C1 segment of cervical spinal cord (tissue), 14 donors: ENCODE measurements around the gene CMTR1.
"Not testable (repeated sequence)": the region's sequence is repeated elsewhere in the genome, so short reads cannot be mapped to it uniquely, and the experiment has no call there.

Experiments
- DNase-seq, 14 donors: peaks; one replicate each; lab custom pipeline; 2025; lab: John Stamatoyannopoulos, UW

The CMTR1 gene

DNA sequence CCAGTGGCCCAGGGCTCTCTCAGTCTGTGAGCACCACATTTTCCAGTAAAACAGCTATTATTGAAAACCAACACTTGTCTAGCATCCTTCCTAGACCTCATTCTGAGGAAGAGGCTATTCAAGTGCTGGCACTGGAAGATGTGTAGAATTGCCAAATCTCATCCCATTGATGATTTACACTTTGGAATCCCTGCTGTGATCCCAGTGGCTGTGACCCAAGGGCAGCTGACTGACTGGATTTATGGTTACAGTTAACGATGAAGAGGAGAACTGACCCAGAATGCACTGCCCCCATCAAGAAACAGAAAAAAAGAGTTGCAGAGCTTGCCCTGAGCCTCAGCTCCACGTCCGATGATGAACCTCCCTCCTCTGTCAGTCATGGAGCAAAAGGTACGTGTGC lies 2.4 kb downstream of the CMTR1 start:
- DNase-seq: no peak

DNA sequence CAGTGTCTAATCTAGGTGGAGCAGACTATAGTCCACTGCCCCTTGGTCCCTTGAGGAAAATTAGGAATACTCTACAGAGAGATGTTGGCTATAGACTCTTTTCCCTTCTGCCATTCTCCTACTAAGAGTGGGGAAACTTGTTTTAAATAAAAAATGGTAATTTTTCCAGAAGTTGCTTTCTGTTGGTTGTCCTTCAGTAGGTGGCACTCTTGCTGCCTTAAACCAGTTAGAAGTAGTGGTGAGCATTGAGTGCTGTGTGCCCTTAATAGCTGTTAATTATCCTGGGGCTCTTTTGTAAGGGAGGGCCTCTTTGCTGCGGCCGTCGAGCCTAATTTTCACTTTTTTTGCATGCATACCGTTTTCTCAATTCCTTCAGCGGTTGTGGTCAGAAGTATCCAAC lies 2.8 kb downstream of the CMTR1 start:
- DNase-seq: no peak

DNA sequence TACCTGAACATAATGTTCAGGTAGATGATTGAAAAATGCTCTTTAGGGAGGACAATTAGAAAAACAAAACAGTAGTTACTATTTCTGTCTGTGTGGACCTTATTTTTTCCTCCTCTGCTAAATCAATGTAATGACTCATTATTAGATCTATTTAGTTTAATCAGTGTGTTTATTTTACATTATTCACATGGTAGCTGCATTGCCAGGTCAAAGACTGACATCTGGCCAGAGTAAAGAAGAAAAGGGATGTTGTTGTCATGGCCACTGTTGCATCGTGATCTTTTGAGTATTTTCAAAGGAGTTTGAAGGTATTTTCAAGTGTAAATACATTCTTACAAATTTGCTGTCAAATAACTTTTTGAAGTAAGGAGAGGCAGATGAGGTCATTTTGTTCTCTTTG lies 5.9 kb downstream of the CMTR1 start:
- no peak for DNase-seq

DNA sequence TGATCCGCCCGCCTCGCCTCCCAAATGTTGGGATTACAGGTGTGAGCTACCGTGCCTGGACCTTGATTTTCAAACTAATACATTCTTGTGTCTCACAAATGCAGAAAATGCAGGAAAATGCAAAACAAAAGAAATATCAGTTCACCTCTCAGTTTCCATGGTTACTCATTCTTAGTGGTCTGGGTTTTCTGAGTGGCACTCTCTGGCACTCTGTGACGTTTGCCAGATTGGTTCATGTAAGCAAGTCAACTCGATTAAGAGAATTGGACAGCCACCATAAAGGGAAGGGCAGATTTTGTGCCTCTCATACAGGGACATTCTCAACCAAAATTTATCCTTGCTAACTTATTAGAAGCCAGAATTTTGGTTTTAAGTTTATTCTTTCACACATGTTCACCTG lies 8.6 kb downstream of the CMTR1 start:
- DNase-seq: no peak

DNA sequence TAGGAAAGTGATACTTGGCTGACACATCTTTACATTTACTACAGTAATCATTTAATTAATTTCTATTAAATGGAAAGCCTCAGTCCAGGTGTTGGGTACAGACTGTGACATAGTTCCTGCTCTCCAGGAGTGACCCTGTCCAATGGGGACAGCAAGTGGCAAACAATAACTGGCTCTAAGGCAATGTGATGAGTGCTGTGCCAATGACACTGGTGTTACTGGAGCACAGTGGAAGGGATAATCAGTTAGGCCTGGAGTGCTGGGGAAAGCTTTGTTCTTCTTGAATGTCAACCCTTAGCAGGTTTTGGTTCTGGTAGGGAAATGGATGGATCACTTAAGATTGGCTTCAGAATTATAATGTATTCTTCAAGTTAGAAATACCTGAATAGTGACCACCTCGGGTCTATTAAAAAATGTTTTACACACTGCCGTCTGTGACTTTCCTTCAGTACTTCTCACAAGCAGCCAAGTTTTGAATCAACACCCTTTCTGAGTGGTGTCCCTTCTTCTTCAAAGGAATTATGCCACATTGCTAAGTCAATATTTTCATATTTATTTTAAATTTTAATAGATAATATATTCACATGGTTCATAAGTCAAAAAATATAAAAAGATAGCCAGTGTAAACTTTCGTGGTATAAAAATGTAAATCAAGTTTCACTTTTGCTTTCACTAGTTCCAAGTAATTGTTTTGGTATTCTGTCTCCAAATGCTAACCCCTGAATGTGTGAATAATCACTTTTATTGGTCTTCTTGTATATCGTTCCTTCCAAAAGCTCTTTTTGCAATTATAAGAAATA lies 9.6 kb downstream of the CMTR1 start:
- no peak for DNase-seq

DNA sequence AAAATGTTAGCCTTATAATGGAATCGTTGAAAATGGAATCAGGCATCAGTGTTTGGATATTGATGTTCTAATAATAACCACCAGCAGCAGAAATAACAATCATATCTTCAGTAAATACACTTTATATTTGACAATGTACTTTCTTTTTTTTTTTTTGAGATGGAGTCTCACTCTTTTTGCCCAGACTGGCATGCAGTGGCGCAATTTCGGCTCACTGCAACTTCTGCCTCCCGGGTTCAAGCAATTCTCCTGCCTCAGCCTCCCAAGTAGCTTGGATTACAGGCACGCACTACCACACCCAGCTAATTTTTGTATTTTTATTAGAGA lies 10.2 kb downstream of the CMTR1 start:
- not testable (repeated sequence) for DNase-seq

DNA sequence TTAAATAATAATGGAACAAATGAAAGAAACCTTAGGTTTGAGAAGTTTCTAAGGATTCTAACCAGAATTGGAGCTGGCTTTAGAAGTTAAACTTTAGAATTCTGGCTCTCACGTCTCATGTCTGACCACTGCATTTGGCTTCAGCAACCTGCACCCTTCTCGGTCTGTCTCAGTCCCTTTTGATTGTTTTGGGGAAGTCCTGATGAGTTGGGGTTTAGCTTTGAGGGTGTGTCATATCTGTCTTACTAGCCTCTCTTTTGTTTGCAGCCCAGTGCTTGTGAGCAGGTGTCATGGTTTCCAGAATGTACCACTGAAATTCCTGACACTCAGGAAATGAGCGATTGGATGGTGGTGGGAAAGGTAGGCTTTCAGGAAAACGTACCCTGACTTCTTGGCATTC lies 17.0 kb downstream of the CMTR1 start:
- DNase-seq: no peak

DNA sequence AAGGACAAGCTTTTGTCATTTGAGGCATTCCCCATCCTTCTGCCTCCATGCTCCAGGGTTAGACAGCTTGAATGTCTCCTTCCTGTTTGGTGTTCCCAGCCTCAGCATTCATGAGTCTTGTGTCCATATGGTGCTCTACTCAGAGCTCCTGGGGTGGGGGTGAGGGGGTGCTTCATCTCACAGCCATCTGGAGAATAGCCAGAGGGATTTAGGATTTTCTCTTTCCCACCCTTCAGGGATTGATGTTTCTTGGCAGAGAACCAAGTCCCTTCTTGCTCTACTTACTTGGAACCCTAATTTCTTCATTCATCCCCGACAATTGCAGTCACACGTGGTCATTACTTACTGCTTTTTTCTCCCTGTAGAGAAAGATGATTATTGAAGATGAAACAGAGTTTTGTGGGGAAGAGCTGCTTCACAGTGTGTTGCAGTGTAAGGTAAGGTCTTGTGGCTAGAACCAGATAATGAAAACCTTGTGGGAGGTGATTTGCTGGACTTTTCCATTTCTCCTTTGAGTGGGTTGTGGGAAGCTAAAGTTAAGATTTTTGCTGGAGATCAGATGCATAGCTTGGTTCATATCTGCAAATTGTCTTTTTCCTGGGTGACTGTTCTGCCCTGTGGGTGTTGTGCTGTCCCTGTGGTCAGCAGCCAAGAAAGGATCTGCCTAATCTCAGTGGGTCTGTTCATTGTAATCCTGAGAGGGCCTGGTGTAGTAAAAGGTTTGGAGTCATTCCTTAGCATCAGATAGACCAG lies 18.6 kb downstream of the CMTR1 start:
- no peak for DNase-seq

DNA sequence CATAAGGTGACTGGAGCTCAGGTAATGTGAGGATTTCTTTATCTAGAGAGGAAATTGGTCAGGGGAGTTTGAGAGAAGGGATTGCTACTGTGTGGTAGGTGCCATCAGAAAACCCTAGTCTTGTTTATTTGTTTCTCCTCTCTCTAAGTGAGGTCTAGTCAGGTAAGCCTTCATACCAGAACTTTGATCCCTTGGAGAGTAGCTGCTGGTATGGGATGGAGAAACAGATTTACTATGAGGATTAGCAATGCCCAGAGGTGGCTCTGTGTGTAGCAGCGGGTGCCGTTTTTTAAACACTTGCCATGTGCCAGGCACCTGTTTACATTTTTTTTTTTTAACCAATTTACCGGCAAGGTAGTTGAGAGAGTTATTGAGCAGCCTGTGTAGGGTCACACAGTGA lies 19.5 kb downstream of the CMTR1 start:
- no peak for DNase-seq

DNA sequence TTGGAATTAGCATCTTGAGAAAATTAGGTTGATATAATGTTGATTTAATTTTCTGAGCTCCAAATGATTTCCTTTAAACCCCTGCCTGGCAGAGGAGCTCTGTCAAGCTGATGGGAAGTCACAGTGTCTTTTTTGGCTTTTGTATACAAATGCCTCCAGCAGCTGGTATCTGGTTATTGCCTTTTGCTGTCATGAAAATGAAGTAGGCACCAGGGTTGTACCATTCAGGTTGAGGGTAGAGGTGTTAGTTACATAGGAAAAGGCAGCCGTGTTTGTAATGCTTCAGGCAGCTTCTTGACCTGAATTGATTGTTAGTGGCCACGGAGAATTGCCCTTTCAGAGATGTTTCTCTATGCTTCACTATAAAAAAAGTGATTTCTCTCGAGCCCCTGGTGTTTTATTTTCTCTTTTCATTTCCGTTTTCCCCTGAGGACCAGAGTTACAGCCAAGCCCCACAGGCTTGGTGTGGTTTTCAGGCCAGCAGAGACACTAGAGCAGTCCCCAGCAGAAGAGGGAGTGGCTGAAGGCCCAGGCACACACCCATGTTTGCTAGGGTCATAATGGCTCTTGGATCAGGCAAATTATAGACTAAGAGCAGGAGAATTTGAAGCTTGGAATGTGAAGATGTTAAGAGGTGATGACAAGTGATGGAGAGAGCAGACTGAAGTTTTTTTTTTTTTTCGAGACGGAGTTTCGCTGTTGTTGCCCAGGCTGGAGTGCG lies 21.6 kb downstream of the CMTR1 start:
- no peak for DNase-seq

DNA sequence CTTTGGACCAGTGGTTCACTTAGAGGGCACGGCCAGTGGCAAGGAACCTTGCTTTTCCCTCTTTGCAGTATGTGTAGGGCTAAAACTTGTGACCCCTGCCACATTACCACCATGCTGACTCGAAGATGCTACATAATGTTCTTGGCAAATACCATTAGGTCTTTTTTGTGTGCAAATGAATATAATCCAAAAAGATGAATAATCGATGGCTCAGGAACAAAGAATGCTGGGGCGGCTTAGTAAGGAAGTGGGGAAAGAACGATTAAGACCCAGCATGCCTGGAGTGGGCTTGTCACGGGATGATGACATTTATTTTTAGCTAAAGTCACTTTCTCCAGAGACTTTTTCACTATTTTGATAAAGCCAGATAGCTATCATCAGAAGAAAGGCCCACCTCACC lies 23.1 kb downstream of the CMTR1 start:
- no peak for DNase-seq

DNA sequence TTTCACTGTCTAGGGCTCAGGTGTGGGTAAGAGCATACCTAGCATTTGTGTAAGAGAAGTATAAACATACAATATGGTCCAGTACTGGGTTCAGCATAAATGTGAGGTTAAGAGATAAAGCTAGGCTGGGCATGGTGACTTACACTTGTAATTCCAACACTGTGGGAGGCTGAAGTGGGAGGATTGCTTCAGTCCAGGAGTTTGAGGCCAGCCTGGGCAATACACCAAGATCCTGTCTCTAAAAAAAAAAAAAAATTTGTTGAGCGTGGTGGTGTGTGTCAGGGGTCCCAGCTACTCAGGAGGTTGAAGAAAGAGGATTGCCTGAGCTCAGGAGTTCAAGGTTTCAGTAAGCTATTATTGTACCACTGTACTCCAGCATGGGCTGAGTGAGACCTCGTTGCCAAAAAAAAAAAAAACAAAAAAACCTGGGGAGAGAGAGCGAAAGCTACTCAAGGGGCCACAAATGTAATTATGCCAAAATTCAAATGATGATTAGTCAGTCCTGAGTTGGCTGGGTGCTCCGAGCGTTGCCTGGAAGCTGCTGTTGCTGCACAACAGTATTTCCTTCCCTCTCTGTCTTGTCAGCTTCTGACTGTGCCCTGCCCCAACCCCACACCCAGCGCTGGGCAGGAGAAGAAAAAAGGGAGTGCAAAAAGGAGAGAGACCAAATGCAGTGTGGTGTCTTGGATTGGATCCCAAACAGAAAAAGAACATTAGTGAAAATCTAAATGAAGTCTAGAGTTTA lies 24.0 kb downstream of the CMTR1 start:
- peak in 2 of 14 donors; percentile 7 to 44 for DNase-seq

DNA sequence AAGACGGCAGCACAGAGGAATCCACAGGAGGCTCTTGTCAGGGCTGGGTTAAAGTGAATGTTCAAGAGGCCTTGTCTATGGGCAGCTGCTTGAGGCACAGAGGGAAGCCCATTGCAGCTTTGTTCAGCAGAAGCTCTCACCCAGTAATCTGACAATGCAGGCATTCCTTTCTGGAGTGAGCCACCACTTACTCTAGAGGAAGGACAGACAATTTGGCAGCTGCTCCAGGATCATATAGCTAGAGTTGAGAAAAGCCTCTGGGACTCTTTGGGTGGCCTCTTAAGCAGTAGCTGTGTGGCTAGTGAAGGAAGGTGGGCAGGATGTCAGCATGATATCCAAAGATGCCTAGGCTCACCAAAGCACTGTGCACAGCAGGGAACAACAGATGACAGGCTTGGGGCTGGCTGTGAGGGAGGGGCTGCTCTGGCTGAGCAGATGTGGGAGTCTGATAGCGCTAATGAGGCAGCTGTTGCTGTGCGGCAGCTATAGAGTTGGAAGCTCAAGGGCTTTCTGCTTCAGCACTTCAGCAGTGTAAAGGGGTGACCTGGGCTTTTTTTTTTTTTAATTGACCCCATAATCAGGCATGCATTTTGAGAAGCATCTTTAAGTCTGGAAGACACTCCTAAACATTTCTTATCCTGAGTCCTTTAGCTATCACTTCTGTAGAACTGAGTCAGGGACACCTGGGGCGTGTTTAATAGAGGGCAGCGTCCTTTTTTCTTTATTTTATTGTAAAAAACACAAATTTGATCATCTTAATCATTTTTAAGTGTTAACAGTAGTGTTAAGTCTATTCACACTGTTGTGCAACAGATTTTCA lies 27.2 kb downstream of the CMTR1 start:
- DNase-seq: no peak

DNA sequence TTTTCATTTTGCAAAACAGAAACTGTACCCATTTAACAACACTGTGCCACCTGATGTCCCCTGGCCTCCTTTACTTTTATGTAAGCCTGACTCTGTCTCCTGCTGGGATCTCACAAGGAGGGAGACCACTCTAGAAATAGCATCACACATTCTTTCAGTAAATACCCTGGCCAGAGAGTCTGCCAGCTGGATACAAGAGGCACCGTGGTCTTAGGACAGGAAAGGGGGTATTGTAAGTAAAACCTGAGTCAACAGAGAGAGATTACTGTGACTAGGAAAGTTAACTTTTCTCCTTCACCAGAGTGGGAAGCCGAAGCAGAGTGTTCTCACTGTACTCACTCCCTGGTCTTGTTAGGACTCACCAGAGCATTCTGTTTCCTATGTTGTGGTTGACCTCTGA lies 27.8 kb downstream of the CMTR1 start:
- DNase-seq: no peak

DNA sequence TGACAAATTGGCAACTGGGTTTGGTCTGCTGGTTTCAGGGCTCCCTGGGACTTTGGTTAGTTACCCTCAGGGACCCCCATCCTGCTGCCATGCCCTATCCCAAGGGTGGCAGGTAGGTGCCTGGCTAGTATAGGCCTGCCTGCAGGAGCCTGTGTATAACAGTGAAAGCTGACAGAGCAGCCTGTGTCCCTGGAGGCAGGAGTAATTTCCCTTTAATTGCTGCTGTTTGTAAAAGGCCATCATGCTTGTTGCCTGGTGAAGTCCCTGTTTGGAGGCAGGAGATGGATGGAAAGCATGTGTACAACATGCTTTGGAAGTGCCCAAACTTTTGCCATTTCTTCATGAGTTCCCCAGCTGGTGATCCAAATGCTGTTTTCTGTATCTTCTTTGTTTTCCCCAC lies 30.1 kb downstream of the CMTR1 start:
- DNase-seq: no peak

DNA sequence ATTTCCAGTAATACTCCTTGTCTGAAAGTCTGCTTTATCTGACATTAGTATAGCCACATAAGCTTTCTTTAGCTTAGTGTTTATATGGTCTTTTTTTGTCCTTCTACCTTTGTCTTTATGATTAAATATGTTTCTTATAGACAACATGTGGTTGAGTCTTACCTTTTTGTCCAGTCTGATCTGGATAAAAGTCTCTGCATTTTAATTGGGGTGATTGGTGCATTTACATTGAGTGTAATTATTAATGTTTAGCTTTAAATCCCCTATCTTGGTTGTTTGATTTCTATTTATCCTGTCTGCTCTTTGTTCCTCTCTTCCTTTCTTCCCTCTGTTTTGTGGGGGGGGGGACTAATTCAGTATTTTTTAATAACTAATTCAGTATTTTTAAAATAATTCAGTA lies 34.7 kb downstream of the CMTR1 start:
- no peak for DNase-seq

DNA sequence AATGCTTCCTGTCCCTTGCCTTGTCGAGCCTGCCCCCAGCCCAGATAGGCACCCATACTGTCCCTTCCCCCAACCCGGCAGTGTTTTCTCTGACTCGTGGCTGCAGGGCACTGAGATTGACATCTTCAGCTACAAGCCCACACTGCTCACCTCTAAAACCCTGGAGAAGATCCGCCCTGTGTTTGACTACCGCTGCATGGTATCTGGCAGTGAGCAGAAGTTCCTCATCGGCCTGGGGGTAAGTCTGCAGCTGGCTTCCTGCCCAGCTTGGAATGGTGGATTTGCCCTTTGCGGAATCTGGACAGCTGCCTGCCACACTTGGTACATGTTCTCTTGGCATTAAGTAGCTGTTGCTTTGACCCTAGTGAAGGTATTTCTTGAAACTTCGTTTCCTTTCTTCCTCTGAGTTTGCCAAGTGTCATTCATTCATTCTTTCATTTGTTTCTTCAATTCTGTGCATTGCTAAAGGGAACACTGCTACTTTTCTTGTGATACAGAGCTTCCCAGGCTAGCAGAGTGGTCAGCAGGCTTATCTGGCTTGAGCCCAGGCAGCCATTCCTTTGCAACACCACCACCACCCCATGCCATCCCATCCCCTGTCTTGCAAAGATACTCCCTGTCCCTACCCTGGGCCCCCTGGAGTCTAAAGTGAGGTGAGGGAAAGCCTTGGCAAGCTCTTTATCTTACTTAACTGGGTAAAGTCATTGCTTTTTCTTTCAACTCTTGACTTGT lies 40.5 kb downstream of the CMTR1 start:
- peak in 5 of 14 donors; percentile 15 to 62 (median 28) for DNase-seq

DNA sequence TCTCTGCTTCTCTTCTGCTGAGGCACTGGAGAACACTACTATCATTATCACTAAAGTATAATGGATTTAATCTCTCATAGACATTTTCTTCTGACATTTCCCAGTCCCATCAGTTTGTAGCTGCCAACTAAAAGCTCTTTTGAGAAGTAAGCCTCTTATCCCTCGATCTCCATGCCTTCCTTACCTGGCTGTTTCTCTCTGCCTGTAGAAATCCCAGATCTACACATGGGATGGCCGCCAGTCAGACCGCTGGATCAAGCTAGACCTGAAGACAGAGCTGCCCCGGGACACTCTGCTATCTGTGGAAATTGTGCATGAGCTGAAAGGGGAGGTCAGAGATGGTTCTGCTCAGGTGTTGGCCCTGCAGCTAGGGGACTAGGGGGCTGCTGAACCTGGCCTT lies 41.3 kb downstream of the CMTR1 start:
- DNase-seq: no peak

DNA sequence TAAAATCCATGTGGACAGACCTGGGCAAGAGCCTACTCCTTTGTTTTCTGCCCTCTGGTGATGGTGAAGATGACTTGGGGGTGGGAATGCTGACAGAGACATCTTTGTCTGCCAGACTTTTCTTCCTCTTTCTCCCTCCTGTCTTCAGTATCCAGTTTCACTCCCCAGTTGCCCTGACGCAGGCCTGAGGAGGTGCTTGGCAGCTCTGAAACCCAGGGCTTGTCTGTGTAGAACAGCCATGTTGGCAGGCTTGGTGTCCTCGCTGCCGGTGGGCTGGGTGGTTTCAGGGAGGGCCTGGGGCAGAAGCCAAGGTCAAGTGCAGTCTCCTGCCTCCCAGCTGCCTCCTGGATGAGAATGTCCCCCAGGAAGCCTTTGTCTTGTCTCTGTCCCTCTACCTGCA lies 44.2 kb downstream of the CMTR1 start:
- peak in 1 of 14 donors; percentile 30 for DNase-seq

DNA sequence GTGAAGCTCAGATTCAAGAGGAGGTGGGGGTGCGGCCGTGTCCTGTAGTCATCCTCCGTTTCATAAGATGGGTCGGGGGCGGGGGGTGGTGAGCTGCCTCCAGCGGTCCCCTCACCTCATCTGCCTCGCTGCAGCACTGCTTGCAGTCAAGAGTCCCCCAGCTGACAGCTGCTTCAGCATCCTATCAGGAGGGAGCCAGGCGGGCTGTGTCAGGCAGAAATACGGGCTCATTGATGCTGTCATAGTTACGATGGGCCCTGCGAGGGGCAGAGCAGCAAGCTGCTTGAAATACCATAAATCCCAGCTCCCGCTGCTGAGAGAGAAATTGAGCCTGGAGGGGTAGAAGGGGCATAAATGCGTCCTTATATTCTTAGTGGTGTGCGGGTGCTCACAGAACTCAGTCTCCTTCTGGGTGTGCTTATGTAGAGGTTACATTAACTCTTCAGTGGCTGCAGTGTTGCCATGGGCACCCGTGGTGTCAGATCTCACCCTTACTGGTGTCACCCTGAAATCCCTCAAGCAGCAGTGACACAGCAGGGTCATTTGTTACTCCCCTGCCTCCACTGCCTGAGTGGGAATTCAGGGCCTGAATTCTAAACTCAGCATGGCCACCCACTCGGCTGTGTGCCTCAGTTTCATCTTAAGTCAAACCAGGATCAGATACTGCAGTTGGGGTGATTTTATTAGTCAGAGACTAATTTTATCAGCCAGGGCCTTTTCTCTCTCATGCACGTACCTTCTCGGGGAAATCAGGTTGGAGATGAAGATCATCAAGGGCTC lies 44.8 kb downstream of the CMTR1 start:
- no peak for DNase-seq
